Ishikawa (cell line): Measurements from ENCODE around the gene LONRF3.

Experiments
- CEBPB ChIP-seq: IDR thresholded peaks from 2 replicates; pipeline ENCODE4 v1.6.1; 2012
- CREB1 ChIP-seq: IDR thresholded peaks from 2 replicates; pipeline ENCODE4 v1.6.1; 2012; ENCODE audit warnings: low read depth
- EGR1 ChIP-seq: IDR thresholded peaks from 2 replicates; pipeline ENCODE4 v1.6.1; 2012
- EP300 ChIP-seq: IDR thresholded peaks from 2 replicates; pipeline ENCODE4 v1.6.1; 2012; ENCODE audit warnings: borderline replicate concordance
- FOXM1 ChIP-seq: IDR thresholded peaks from 2 replicates; pipeline ENCODE4 v1.6.1; 2012; ENCODE audit warnings: low read depth, borderline replicate concordance
- MAX ChIP-seq: IDR thresholded peaks from 2 replicates; pipeline ENCODE4 v1.6.1; 2012
- NFIC ChIP-seq: IDR thresholded peaks from 2 replicates; pipeline ENCODE4 v1.6.1; 2012
- RAD21 ChIP-seq: IDR thresholded peaks from 2 replicates; pipeline ENCODE4 v1.6.1; 2012; ENCODE audit warnings: low read depth
- REST ChIP-seq: IDR thresholded peaks from 2 replicates; pipeline ENCODE4 v1.6.1; 2012; ENCODE audit warnings: low read depth, mild to moderate bottlenecking
- TAF1 ChIP-seq: IDR thresholded peaks from 2 replicates; pipeline ENCODE4 v1.6.1; 2012; ENCODE audit warnings: low read depth, mild to moderate bottlenecking
- TCF12 ChIP-seq: IDR thresholded peaks from 2 replicates; pipeline ENCODE4 v1.6.1; 2012; ENCODE audit warnings: low read depth
- TEAD4 ChIP-seq: IDR thresholded peaks from 2 replicates; pipeline ENCODE4 v1.6.1; 2012
- USF1 ChIP-seq: IDR thresholded peaks from 2 replicates; pipeline ENCODE4 v1.6.1; 2012
- YY1 ChIP-seq: IDR thresholded peaks from 2 replicates; pipeline ENCODE4 v1.6.1; 2012; ENCODE audit warnings: low read depth
- ZBTB7A ChIP-seq: IDR thresholded peaks from 2 replicates; pipeline ENCODE4 v1.6.1; 2012; ENCODE audit warnings: low read depth

Gene LONRF3

GRCh38 chrX:118974908-118975671 is 672 bp downstream of the LONRF3 start:
- TF ChIP-seq MAX (peak; percentile 95), EP300 (no peak), EGR1 (peak; percentile 55)

DNA sequence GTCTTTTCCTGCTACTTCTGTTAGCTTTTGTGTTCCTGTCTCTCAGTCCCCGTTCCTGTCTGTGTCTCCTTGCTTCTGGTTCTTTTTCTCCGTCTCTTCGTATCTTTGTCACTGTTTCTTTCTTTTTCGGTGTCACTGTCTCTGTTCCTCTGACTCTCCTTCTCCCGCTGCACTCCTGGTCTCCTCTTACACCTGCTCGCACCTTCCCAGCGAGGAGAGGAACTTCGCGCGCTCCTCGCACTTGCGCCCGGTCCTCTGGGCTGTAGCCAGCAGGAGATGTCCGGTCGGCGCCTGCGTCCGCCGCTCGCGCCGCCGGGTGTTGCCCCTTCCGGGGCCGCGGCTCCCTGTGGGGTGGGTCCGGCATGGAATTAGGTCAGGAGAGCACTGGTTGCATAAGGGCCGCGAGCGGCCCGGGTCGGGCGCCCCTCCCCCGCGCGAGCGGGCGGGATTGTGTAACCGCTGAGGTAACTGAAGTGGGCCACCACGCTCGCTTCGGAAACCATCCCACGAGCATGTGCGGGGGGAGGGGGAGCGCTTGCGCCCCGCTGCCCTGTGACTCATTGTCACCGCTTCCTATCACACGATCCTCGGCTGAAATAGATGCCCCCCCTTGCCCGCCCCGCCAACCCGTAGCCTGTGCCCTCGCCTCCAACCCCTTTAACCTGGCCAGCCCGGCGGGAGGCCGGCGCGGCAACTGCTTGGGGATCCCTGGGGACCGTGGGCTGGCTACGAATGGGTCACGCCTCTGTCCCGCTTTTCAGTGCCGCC is 1.6 kb downstream of the LONRF3 start:
- TF ChIP-seq YY1 (no peak), EGR1 (no peak), EP300 (no peak), CREB1 (no peak), USF1 (no peak), CEBPB (peak; percentile 73), ZBTB7A (no peak), TAF1 (no peak)

GRCh38 chrX:118976599-118977340 is 2.4 kb downstream of the LONRF3 start:
- TF ChIP-seq FOXM1 (no peak), NFIC (peak; percentile 84), REST (no peak), EP300 (no peak), MAX (0 out of 2 replicates have a peak, but pooled peaks have one; percentile 22)

GRCh38 chrX:118977424-118977823 is 3.0 kb downstream of the LONRF3 start:
- TF ChIP-seq NFIC (no peak), ZBTB7A (no peak), RAD21 (no peak), YY1 (no peak), EGR1 (no peak), FOXM1 (no peak), EP300 (no peak), USF1 (no peak), MAX (no peak), TEAD4 (no peak), CREB1 (no peak), TCF12 (no peak), CEBPB (no peak), REST (no peak), TAF1 (no peak)

DNA sequence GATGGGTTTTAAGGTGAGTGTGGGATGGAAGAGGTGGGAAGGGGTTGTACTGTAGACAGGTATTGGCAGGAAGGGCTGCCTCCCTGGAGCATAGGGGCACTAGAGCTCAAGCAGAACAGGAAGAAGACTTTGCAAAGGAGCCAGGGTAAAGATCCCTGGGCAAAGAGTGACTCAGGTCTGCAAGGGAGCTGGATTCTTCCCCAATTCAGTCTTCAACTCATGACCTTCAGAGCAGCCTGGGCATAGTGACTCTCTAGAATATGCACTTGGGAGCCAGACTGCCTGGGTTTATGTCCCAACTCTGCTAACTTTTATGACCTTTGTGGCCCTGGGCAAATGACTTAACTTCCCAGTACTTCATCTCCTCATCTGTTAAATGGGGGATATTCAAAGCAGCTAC is 4.0 kb downstream of the LONRF3 start:
- TF ChIP-seq USF1 (no peak), RAD21 (no peak), TAF1 (no peak), FOXM1 (no peak), EP300 (no peak), MAX (no peak), CREB1 (no peak), REST (no peak), NFIC (no peak), TCF12 (no peak), ZBTB7A (no peak), EGR1 (no peak), TEAD4 (no peak), CEBPB (no peak), YY1 (no peak)
